Fibroblast of villous mesenchyme (primary cell): Measurements from ENCODE around the gene CDH23. TPM values are rescaled to one million over a fixed set of nuclear protein-coding genes. Genes with fewer than 3 reads are reported as not detected.

Source experiments
- DNase-seq: peaks from one replicate; pipeline ENCODE4 v3.0.0-alpha.2; 2010; ENCODE audit warnings: low read depth
- H3K4me3 ChIP-seq: 2 replicates; pipeline ENCODE4 v1.5.1; 2011; ENCODE audit warnings: low read depth, mild to moderate bottlenecking, low read length
- total RNA-seq: library from RNA; depleted of rRNA; stranded (reverse); fragments of >200 nt; gene quantifications from 2 replicates; pipeline ENCODE4 v1.2.3, GENCODE V29; 2012
- TF ChIP-seq, protein P1 (sequence below): IDR thresholded peaks from 2 replicates; pipeline ENCODE4 v1.5.1; 2012; ENCODE audit warnings: low read depth, mild to moderate bottlenecking, low read length; ENCODE audit not compliant: insufficient read depth

Gene CDH23
- total RNA-seq, 1 donor: under 0.01 TPM

DNA sequence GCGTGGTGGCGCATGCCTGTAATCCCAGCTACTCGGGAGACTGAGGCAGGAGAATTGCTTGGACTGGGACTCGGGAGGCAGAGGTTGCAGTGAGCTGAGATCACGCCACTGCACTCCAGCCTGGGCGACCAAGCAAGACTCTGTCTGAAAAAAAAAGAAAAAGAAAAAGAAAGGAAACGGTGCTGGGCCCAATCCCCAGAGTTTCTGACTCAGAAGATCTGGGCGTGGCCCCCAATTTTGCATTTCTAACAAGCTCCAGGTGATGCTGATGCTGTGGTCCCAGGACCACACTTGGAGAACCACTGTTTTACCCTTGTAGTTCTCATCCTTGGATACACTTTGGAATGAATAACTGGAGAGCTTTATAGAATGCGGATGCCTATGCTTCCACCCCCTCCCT lies 243.9 kb downstream of the CDH23 start:
- no peak for DNase-seq
- H3K4me3 ChIP-seq: no peak overlapping the region
- TF ChIP-seq, protein P1, sequence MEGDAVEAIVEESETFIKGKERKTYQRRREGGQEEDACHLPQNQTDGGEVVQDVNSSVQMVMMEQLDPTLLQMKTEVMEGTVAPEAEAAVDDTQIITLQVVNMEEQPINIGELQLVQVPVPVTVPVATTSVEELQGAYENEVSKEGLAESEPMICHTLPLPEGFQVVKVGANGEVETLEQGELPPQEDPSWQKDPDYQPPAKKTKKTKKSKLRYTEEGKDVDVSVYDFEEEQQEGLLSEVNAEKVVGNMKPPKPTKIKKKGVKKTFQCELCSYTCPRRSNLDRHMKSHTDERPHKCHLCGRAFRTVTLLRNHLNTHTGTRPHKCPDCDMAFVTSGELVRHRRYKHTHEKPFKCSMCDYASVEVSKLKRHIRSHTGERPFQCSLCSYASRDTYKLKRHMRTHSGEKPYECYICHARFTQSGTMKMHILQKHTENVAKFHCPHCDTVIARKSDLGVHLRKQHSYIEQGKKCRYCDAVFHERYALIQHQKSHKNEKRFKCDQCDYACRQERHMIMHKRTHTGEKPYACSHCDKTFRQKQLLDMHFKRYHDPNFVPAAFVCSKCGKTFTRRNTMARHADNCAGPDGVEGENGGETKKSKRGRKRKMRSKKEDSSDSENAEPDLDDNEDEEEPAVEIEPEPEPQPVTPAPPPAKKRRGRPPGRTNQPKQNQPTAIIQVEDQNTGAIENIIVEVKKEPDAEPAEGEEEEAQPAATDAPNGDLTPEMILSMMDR: no peak

DNA sequence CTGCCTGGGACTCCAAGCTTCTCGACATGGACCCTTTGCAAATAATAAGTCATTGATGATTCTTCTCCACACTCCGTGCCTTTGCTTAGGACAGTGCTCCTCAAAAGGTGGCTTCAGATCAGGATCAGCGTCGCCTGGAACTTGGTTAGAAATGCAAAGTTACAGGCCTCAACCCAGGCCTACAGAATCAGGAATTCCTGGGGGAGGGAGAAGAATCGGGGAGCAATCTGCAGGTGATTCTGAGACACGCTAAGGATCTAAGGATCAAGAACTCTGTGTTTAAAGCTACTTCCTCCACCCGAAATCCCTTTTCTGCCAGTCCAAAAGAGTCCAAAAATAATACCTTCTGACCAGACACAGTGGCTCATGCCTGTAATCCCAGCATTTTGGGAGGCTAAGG lies 244.7 kb downstream of the CDH23 start:
- TF ChIP-seq, protein P1: no peak
- DNase-seq: no peak

DNA sequence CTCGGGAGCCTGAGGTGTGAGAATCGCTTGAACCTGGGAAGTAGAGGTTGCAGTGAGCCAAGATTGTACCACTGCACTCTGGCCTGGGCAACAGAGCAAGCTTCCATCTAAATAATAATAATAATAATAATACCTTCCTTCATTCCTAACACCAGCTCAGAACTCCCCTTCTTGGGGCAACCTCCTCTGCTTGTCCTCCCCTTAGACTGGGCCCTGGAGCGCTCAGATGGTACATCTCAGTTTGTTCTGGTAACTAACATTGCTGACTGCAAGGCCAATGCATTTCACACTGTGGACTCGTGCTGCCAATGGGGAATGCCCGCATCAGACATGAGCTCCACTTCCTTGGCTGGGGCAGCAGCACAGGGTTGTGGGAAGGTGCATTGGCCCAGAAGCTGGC lies 245.3 kb downstream of the CDH23 start:
- H3K4me3 ChIP-seq: no peak overlapping the region
- TF ChIP-seq, protein P1: no peak
- DNase-seq: no peak

More for the DNA sequence above, 244.7 kb downstream of the CDH23 start:
- no peak overlapping the region for H3K4me3 ChIP-seq

DNA sequence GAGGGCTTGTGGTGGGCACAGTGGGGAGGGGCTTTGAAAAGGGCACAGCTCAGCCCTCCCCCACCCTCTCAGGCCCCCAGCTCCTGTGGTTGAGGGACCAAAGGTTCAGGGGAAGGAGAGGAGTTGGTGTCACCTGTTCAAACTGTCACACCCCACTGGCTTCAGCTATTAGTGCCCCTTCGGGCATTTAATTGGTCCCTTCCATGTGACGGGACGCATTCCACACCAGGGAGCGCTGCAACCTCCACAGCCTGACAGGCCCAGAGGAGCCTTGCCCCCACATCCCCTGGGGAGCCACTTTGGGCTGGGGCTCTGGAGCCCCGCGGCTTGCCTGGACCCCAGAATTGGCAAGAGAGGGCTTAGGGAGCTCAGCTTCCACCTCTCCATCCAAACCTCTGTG lies 247.2 kb downstream of the CDH23 start:
- no peak overlapping the region for H3K4me3 ChIP-seq
- TF ChIP-seq, protein P1: no peak
- DNase-seq: no peak

DNA sequence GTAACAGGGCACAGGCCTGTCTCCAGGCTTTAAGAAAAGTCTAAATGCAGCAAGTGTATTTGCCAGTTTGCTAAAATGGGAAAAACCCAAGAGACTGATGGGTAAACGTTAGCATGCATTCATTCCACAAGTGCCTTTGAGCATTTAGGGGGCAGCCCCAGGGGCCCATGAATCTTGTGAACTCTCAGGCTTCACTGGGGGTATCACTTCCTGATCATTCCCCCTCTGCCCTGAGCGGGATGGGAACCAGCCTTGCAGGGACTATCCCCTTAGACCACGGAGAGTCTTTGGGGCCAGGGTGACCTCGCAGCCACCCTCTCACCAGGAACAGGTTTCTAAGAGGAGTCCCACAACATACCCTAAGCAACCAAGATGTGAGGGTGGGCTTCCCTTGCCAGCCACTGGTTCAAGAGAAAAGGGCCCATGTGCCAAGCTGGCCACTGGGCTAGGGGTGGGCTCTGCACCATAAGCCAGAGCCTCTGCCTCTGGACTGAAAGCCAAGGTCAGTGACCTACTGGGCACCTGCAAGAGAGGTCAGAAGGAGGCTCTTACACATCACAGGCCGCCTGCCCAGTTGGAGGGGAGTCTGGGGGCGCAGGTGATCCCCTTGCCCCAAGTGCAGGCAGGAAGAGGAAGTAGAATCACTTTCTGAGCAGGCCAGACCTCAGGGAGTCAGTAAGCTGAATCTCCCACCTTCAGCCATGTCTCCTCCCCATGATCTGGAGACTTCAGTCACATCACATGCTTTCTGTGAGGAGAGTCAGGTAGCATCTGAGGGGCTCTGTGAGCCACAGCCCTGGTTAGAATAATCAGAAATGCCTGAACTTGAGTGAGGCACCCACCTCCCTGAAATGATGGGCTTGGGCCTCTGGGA lies 247.8 kb downstream of the CDH23 start:
- no peak for DNase-seq
- TF ChIP-seq, protein P1: no peak
- H3K4me3 ChIP-seq: no peak overlapping the region

DNA sequence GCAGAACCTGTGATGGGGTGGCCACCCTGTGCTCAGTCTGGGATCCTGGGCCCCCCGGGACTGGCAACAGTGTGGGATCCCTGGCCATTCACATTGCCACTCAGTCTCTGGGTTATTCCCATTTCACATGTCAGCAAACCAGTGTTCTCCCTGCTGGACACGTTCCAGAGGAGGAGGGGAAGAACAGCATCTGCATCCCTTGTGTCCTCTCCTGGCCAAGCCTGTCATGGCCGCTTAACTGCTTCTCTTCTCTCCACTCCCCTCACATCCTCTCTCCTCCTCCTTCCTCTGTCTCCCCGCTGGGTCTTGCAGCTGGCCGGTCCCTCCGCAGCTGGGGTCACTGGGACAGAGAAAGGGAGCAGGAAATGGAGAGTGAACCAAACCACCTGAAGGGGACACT lies 248.5 kb downstream of the CDH23 start:
- H3K4me3 ChIP-seq: no peak overlapping the region
- DNase-seq: no peak
- TF ChIP-seq, protein P1: no peak
